ENCODE measurements around the gene TFEC.
"Not testable (repeated sequence)": the region's sequence is repeated elsewhere in the genome, so short reads cannot be mapped to it uniquely, and the experiment has no call there.

DNA sequence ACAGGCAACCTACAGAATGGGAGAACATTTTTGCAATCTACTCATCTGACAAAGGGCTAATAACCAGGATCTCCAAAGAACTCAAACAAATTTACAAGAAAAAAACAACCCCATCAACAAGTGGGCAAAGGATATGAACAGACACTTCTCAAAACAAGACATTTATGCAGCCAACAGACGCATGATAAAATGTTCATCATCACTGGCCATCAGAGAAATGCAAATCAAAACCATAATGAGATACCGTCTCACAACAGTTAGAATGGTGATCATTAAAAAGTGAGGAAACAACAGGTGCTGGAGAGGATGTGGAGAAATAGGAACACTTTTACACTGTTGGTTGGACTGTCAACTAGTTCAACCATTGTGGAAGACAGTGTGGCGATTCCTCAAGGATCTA lies 100.8 kb downstream of the TFEC start:
- TF ChIP-seq, protein P1, sequence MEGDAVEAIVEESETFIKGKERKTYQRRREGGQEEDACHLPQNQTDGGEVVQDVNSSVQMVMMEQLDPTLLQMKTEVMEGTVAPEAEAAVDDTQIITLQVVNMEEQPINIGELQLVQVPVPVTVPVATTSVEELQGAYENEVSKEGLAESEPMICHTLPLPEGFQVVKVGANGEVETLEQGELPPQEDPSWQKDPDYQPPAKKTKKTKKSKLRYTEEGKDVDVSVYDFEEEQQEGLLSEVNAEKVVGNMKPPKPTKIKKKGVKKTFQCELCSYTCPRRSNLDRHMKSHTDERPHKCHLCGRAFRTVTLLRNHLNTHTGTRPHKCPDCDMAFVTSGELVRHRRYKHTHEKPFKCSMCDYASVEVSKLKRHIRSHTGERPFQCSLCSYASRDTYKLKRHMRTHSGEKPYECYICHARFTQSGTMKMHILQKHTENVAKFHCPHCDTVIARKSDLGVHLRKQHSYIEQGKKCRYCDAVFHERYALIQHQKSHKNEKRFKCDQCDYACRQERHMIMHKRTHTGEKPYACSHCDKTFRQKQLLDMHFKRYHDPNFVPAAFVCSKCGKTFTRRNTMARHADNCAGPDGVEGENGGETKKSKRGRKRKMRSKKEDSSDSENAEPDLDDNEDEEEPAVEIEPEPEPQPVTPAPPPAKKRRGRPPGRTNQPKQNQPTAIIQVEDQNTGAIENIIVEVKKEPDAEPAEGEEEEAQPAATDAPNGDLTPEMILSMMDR (IDR thresholded peaks at IDR 0.05) = not testable (repeated sequence)
- not testable (repeated sequence) for TF ChIP-seq ZFX (IDR thresholded peaks at IDR 0.05; ENCODE audit: borderline replicate concordance)
